DMS 273 (cell line): ENCODE measurements around the gene NTN1.

Experiments used
- DNase-seq: peaks from one replicate; lab custom pipeline; 2025; ENCODE audit not compliant: unreplicated experiment; lab: John Stamatoyannopoulos, UW

The NTN1 gene

GRCh38 chr17:9120471-9120870 lies 99.2 kb downstream of the NTN1 start:
- peak; percentile 13 for DNase-seq

GRCh38 chr17:9121186-9121820 lies 100.0 kb downstream of the NTN1 start:
- no peak for DNase-seq

- DNase-seq = no peak
Observed at GRCh38 chr17:9123594-9124553, 102.6 kb downstream of the NTN1 start.

DNA sequence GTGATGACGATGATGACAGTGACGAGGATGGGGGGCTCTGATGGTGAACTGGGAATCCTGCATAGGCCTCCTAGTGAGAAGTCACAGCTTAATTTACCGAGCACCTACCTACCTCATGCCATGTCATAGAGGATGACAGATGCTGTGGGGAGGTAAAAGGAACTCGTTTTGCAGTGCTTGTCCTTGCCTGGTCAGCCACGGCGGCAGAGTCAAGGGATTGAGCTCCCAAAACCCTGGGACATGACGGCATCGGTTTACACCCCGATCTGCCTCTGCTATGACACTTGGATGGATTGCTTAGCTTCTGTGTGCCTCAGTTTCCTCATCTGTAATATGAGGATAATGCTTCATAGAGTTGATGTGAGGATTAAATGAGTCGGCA lies 103.2 kb downstream of the NTN1 start:
- DNase-seq = no peak

DNA sequence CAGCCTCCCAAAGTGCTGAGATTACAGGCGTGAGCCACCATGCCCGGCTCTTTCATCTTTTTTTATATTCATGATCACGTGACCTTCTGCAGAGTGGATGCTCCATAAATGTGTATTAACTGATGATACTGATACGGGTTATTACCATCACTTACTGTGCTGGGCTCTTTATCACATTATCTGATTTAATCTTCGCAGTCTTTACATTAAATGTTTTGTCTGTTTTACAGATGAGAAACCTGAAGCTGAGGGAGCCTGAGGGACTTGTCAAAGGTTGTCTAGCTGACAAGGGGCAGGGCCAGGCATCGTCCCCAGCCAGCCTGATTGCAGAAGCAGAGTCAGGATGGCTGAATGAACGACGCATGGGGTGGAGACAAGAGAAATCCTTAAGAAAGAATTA lies 104.4 kb downstream of the NTN1 start:
- DNase-seq = no peak

DNA sequence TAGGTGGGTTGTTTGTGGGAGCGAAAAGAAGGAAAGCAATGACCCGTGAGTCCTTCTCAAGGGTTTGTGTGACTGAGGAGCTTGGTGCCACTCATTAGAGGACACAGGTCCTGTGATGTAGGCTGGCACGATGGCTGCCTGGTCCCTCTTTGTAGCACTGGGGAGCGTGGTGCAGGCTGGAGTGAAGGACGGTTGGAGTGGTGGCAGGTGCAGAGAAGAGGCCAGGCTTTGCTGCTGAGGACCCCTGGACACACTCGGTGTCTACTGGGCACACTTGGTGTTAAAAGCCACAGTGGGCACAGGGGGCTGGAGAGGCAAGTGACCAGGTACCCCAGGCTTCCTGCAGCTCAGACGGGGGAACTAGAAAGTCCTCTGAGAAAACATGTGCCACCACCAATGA lies 106.0 kb downstream of the NTN1 start:
- no peak for DNase-seq

DNA sequence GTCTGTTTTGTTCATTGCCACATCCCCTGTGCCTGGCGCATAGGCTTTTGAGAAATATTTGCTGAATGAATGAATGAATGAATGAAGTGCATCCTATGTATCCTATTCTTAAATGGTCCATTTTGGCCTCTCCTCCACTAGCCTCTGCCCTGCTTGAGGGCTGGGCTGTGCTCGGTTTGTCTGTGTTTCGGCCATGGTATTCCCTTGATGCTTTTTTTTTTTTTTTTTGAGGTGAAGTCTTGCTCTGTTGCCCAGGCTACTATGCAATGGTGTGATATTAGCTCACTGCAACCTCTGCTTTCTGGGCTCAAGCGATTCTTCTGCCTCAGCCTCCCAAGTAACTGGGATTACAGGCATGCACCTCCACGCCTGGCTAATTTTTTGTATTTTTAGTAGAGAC lies 110.1 kb downstream of the NTN1 start:
- no peak for DNase-seq

- no peak for DNase-seq
Observed at GRCh38 chr17:9132291-9132690, 111.0 kb downstream of the NTN1 start.

- no peak for DNase-seq
Observed at GRCh38 chr17:9132944-9133610, 111.8 kb downstream of the NTN1 start.

GRCh38 chr17:9138161-9138717 lies 116.9 kb downstream of the NTN1 start:
- no peak for DNase-seq

DNA sequence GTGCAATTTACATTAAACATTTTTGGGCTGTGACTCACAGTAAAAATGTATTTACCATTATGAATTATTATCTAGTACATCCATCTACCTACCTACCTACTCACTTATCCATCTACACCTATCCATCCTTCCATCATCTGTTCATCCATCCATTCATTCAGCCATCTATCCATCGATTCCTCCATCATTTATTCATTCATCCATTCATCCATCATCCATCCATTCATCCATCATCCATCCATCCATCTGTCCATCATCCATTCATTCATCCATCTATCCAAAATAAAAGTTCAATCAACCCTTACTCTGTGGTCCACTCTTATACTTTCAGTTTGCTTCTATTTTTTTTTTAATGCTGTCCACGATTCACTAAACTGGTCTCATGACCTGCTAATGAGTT lies 118.4 kb downstream of the NTN1 start:
- no peak for DNase-seq

- DNase-seq = no peak
Observed at GRCh38 chr17:9140550-9141424, 119.5 kb downstream of the NTN1 start.

DNA sequence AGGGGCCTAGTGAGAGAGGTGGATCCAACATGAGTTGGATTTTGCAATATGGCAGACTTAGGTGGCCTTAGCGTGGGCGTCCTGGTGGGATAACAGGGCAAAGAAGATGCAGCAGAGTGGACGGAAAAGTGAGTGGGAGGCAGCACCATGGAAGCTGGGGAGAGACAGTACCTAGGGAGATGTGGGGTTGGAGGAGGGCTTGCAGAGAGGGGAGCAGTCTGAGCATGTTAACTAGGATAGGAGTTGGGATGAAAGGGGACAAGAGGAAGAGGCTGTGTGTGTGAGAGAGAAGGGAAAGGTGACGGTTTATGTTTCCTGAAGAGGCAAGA lies 120.1 kb downstream of the NTN1 start:
- no peak for DNase-seq

DNA sequence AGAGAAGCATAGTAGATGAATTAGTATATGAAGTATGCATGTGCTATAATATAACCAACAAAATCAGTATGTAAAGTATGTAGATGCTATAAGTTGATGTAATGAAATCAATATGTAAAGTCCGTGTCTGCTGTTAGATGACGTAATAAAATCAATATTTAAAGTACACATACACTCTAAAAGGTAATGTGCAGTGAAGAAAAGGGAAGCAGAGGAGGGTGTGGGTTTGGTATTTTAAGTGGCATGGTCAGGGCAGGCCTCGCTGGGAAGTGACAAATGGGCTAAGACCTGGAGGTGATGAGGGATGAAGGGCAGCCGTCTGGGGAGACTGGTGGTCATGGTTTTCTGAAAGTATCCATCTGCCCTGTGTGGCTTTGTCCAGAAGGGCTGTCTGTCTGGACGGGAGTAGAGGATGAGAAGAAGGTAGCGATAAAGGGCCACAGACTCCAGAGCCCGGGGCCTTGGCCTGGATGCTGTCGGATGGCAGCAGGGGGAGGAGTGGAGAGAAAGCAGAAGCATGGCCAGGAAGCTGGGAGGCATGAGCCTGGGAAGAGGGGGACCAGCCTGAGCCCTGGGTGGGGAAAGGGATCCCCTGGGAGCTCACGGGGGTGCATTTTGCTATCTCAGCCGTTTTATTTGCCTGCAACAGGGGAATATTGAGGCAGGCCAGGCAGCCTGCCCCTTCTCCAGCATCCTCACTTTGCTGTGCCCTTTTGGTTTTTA lies 121.6 kb downstream of the NTN1 start:
- no peak for DNase-seq

DNA sequence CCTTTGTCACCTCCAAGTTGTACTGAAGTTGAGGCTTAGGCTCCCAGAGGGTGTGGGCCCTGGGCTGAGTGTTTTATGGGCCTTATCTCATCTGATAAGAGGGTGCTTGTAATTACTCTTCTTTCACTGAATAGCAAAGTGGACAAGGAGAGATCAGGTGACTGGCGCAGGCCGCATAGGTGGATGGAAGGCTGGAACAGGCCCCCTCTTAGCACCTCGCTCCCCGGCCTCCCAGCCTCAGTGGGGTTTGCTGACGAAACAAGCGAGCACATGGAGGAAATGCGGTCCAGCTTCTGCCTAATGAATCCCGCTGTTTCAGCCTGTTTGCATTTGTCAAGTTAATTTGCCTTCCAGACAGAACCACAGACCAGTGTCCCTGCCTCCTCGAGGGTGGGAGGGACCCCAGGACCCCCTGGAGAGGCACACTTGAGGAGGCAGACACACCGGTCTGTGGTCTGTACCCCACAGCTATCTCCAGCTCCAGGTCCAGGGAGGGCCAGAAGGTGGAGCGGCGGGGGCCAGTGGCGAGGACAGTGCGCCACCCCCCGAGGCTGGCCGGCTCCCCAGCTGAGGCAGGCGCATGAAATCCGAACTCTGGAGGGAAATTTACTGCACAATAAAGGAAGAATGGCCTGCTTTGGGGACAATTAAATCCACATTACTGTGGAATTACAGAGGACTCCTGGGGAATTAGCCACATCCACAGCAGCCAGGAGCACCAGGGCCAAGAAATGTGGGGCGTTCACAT lies 123.4 kb downstream of the NTN1 start:
- DNase-seq = no peak

GRCh38 chr17:9146064-9146463 lies 124.8 kb downstream of the NTN1 start:
- no peak for DNase-seq

GRCh38 chr17:9148905-9149525 lies 127.7 kb downstream of the NTN1 start:
- DNase-seq = peak; percentile 50

- no peak for DNase-seq
Observed at GRCh38 chr17:9150446-9151090, 129.3 kb downstream of the NTN1 start.
